ENCODE results near the gene ZBTB43. TPM values are rescaled to one million over a fixed set of nuclear protein-coding genes. Genes with fewer than 3 reads are reported as not detected.

ZBTB43 gene
- total and polyA plus RNA-seq, 4 donors = 2.6 to 7.1 (median 5.0) TPM

DNA sequence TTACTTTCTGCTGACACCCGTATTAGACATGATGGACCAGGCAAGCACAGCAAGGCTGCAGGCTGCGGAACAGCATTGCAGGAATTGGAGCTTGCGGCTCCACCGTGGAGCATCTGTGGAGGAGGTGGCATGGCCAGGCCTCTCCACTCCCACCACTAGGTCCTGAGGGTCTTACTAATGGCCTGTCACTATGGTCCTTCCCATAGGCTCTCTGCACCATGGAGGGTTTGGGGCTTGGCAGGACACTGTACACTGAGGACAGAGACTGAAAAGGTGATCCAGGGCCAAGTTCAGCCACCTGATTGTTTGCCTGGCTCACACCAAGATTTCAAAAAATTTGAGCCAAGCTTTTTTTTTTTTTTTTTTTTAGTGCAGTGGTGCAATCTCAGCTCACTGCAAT, 14.3 kb upstream of the ZBTB43 start:
- Histone ChIP-seq H3K36me3 (ENCODE audit: control insufficient read depth in 4 of 4, insufficient read depth in 3 of 4, low read depth in 1 of 4, low read length in 3 of 4) (no peaks in the 10 kb centered on the region), H3K4me1 (ENCODE audit: control insufficient read depth in 4 of 4, insufficient read depth in 4 of 4, low read length in 3 of 4) (peaks cover 5 to 22% (median 11%) of the 10 kb centered on the region in 4 donors), H3K27me3 (ENCODE audit: control insufficient read depth in 4 of 4, insufficient read depth in 4 of 4, low read length in 3 of 4) (no peaks in the 10 kb centered on the region), H3K27ac (ENCODE audit: low read depth in 1 of 2, low read length in 2 of 2) (no peak overlapping the region), H3K4me3 (ENCODE audit: low read depth in 1 of 3, low read length in 3 of 3) (no peak overlapping the region), H3K9me3 (ENCODE audit: control insufficient read depth in 4 of 4, low read length in 3 of 4) (no peaks in the 10 kb centered on the region), H3K9ac (ENCODE audit: low read depth in 1 of 2, low read length in 2 of 2) (no peak overlapping the region)
- DNase-seq (ENCODE audit: low spot score) = no peak
- peak; percentile 29 to 63 for TF ChIP-seq RXRA (IDR thresholded peaks at IDR 0.05)
- no peak for TF ChIP-seq EGR1 (IDR thresholded peaks at IDR 0.05; ENCODE audit: low read depth in 2 of 2)
- TF ChIP-seq NR2F2 (IDR thresholded peaks at IDR 0.05) = no peak
- no peak for TF ChIP-seq FOXA2 (IDR thresholded peaks at IDR 0.05)
- no peak for TF ChIP-seq GABPA (IDR thresholded peaks at IDR 0.05 in 1 of 2, conservative IDR thresholded peaks at IDR 0.05 in 1 of 2)
- no peak for TF ChIP-seq RAD21 (IDR thresholded peaks at IDR 0.05)
- peak; percentile 21 to 32 for TF ChIP-seq HNF4A (conservative IDR thresholded peaks at IDR 0.05)
- TF ChIP-seq SP1 (IDR thresholded peaks at IDR 0.05) = no peak
- 75% methylated on average over 4 of the region's 4 CpGs for WGBS

DNA sequence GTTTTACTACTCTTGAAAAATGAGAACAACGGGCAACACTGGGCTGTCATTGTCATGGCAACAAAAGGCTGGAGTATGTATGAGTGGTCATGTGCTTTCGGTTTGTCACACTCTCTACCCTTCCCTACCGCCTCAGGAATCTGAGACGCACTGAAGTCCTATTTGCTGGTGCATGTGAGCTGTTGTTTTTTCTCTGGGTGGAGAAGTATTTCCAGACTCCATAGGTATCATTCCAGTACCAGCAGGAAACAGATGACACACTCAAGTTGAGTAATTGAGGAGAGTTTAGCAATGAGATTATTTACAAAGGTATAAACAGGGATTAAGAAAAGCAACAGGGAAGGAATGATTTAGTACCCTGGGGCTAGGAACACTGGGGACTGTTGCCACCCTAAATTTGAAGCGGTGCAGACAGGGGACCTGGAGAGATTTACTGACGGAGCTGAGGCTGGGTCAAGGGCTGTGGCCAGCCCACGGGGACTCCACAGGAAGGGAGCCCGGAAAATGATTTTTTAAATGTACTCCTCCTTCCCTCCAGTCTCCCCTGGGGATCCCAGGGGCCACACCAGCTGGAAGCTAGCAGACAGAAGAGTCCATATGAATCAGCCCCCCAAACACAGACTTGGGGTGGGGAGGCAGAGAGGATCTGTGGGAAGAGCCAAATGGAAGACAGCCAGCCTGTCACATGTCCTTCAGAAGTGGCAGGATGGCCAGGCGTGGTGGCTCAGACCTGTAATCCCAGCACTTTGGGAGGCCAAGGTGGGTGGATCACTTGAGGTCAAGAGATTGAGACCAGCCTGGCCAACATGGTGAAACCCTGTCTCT, 13.2 kb upstream of the ZBTB43 start:
- H3K27me3 ChIP-seq (ENCODE audit: control insufficient read depth in 4 of 4, insufficient read depth in 4 of 4, low read length in 3 of 4) = no peaks in the 10 kb centered on the region
- no peaks in the 10 kb centered on the region for H3K36me3 ChIP-seq (ENCODE audit: control insufficient read depth in 4 of 4, insufficient read depth in 3 of 4, low read depth in 1 of 4, low read length in 3 of 4)
- peak overlapping the region in 1 of 2 donors; percentile 24 for H3K27ac ChIP-seq (ENCODE audit: low read depth in 1 of 2, low read length in 2 of 2)
- TF ChIP-seq HNF4A (conservative IDR thresholded peaks at IDR 0.05) = no peak
- TF ChIP-seq RXRA (IDR thresholded peaks at IDR 0.05) = no peak
- no peak for TF ChIP-seq RAD21 (IDR thresholded peaks at IDR 0.05)
- TF ChIP-seq, protein P1, sequence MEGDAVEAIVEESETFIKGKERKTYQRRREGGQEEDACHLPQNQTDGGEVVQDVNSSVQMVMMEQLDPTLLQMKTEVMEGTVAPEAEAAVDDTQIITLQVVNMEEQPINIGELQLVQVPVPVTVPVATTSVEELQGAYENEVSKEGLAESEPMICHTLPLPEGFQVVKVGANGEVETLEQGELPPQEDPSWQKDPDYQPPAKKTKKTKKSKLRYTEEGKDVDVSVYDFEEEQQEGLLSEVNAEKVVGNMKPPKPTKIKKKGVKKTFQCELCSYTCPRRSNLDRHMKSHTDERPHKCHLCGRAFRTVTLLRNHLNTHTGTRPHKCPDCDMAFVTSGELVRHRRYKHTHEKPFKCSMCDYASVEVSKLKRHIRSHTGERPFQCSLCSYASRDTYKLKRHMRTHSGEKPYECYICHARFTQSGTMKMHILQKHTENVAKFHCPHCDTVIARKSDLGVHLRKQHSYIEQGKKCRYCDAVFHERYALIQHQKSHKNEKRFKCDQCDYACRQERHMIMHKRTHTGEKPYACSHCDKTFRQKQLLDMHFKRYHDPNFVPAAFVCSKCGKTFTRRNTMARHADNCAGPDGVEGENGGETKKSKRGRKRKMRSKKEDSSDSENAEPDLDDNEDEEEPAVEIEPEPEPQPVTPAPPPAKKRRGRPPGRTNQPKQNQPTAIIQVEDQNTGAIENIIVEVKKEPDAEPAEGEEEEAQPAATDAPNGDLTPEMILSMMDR (IDR thresholded peaks at IDR 0.05; ENCODE audit: low read depth, low read length, missing input control) = no peak
- WGBS = 76% methylated on average over 9 of the region's 9 CpGs
- peaks cover 5 to 22% (median 11%) of the 10 kb centered on the region in 4 donors for H3K4me1 ChIP-seq (ENCODE audit: control insufficient read depth in 4 of 4, insufficient read depth in 4 of 4, low read length in 3 of 4)
- no peak overlapping the region for H3K4me3 ChIP-seq (ENCODE audit: low read depth in 1 of 3, low read length in 3 of 3)
- no peaks in the 10 kb centered on the region for H3K9me3 ChIP-seq (ENCODE audit: control insufficient read depth in 4 of 4, low read length in 3 of 4)
- no peak overlapping the region for H3K9ac ChIP-seq (ENCODE audit: low read depth in 1 of 2, low read length in 2 of 2)
- DNase-seq (ENCODE audit: low spot score) = no peak

DNA sequence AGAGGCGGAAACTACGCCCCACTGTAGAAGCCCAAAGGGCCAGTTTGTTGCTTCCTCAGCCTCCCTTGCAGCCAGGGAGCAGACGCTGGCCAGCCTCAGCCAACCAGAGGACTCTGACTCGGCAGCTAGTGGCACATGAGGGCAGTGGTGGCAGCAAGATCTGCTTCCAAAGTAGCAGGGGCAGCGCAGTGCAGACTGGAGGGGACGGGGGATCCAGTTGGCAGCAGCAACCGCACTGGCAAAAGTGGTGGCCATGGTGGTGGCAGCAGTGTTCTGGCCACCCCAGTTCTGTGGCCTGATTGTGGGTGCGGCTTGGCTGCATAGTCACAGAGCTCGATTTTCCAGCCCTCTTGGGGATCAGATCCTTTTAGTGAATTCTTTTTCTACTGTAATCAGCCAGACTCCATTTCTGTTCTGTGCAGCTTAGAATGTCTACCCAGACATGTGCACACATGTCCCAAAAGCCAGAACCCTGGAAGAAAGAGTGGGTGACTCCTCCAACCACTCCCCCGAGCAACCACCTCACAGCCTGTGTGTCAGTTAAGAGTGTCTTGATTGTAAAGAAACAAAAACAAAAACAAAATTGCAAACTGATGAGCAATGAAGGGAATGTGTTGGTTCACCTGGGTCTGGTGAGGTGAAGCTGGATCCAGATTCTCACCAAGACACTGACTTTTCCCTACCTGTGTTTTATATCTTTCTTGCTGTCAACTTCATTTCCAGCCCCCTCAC, 11.0 kb upstream of the ZBTB43 start:
- H3K9me3 ChIP-seq (ENCODE audit: control insufficient read depth in 4 of 4, low read length in 3 of 4) = no peaks in the 10 kb centered on the region
- H3K27ac ChIP-seq (ENCODE audit: low read depth in 1 of 2, low read length in 2 of 2) = no peak overlapping the region
- TF ChIP-seq RAD21 (IDR thresholded peaks at IDR 0.05) (no peak), JUND (IDR thresholded peaks at IDR 0.05) (no peak), GABPA (IDR thresholded peaks at IDR 0.05 in 1 of 2, conservative IDR thresholded peaks at IDR 0.05 in 1 of 2) (no peak), FOXA2 (IDR thresholded peaks at IDR 0.05) (no peak), FOXA1 (IDR thresholded peaks at IDR 0.05) (no peak), HNF4A (conservative IDR thresholded peaks at IDR 0.05) (no peak), RXRA (IDR thresholded peaks at IDR 0.05) (no peak), YY1 (IDR thresholded peaks at IDR 0.05) (no peak), TAF1 (conservative IDR thresholded peaks at IDR 0.05) (no peak), NR2F2 (IDR thresholded peaks at IDR 0.05) (no peak), EGR1 (IDR thresholded peaks at IDR 0.05; ENCODE audit: low read depth in 2 of 2) (no peak), HNF4G (IDR thresholded peaks at IDR 0.05) (no peak)
- TF ChIP-seq, protein P2, sequence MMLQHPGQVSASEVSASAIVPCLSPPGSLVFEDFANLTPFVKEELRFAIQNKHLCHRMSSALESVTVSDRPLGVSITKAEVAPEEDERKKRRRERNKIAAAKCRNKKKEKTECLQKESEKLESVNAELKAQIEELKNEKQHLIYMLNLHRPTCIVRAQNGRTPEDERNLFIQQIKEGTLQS (IDR thresholded peaks at IDR 0.05) = no peak
- TF ChIP-seq, protein P3, sequence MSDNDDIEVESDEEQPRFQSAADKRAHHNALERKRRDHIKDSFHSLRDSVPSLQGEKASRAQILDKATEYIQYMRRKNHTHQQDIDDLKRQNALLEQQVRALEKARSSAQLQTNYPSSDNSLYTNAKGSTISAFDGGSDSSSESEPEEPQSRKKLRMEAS (IDR thresholded peaks at IDR 0.05) = no peak
- TF ChIP-seq, protein P4, sequence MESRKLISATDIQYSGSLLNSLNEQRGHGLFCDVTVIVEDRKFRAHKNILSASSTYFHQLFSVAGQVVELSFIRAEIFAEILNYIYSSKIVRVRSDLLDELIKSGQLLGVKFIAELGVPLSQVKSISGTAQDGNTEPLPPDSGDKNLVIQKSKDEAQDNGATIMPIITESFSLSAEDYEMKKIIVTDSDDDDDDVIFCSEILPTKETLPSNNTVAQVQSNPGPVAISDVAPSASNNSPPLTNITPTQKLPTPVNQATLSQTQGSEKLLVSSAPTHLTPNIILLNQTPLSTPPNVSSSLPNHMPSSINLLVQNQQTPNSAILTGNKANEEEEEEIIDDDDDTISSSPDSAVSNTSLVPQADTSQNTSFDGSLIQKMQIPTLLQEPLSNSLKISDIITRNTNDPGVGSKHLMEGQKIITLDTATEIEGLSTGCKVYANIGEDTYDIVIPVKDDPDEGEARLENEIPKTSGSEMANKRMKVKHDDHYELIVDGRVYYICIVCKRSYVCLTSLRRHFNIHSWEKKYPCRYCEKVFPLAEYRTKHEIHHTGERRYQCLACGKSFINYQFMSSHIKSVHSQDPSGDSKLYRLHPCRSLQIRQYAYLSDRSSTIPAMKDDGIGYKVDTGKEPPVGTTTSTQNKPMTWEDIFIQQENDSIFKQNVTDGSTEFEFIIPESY (IDR thresholded peaks at IDR 0.05) = no peak
- TF ChIP-seq, protein P1 (IDR thresholded peaks at IDR 0.05; ENCODE audit: low read depth, low read length, missing input control) = no peak
- H3K4me1 ChIP-seq (ENCODE audit: control insufficient read depth in 4 of 4, insufficient read depth in 4 of 4, low read length in 3 of 4) = peaks cover 5 to 22% (median 11%) of the 10 kb centered on the region in 4 donors
- H3K27me3 ChIP-seq (ENCODE audit: control insufficient read depth in 4 of 4, insufficient read depth in 4 of 4, low read length in 3 of 4) = no peaks in the 10 kb centered on the region
- DNase-seq (ENCODE audit: low spot score) = no peak
- 87% methylated on average over 10 of the region's 10 CpGs for WGBS
- no peak overlapping the region for H3K4me3 ChIP-seq (ENCODE audit: low read depth in 1 of 3, low read length in 3 of 3)
- no peak overlapping the region for H3K9ac ChIP-seq (ENCODE audit: low read depth in 1 of 2, low read length in 2 of 2)
- no peaks in the 10 kb centered on the region for H3K36me3 ChIP-seq (ENCODE audit: control insufficient read depth in 4 of 4, insufficient read depth in 3 of 4, low read depth in 1 of 4, low read length in 3 of 4)
